Activated CD4-positive, alpha-beta T cell treated with anti-CD3 and anti-CD28 coated beads, Interleukin-2, Interleukin-4, amounts not matched to agents 100 ng/mL and 50 ng/mL, durations not matched to agents 16 hours and 8 hours (primary cell): ENCODE data around the gene CASQ2.

Experiments
- DNase-seq: peaks from one replicate; pipeline ENCODE4 v3.0.0-alpha.2; 2020; ENCODE audit warnings: low spot score

The CASQ2 gene

DNA sequence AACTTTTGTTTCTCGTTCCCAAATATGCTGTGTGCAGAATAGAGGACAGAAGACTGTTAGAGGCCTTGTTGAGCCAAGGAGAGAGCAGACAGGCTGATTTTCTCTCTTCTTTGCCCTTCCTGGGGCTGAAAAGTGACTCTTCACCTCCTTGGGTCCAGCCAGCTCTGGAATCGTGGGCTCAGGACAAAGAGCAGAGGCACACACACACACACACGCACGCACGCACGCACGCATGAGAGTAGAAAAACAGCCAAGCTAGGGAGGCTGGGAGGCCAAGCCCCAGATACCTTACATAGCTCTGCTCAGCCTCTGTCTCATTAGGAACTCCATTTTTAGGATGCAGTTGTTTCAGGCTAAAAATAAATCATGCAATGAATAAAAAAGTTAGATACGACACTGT, at the start of gene CASQ2:
TSS of gene CASQ2 (minus strand) at position 166 of the 400 bp plus-strand sequence. CDS start 173 bp downstream, outside the sequence.
- DNase-seq: no peak

- no peak for DNase-seq
These were observed 47.2 kb upstream of the CASQ2 start for GRCh38 chr1:115815694-115816093.

- DNase-seq: no peak
These were observed 46.3 kb upstream of the CASQ2 start for GRCh38 chr1:115814685-115815398.

GRCh38 chr1:115813727-115814126, 45.2 kb upstream of the CASQ2 start:
- DNase-seq: no peak

DNA sequence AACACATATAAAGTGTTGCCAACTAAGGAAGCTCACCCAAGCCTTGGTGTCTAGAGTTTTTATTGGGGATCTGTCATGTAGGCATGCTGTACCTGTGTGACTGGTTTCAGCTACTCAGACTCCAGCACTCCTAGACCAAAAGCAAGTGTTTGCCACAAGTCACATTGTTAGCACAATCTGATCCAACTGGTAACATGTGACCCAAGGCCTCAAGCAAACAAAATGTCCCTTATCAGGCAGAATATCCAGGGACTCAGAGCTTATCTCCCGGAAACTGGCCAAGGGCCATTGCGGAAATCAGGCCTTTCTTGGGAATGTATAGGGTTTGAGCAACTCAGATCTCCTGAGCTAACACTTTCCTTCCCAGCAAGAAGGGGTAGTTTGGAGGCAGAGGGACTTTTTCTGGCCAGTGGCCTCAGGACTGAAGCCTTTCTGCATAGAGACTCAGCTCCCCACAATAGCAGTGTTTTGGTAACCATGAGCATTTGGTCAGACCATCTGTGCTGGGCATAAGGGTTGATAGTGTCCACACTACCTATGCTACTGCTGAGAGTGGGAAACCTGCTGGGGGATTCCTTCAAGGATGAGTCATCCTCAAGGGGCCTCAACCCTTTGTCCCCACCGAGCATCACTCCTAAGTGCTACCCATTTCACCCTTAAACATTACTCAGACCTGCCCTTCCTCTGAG, 42.8 kb upstream of the CASQ2 start:
- DNase-seq: no peak

GRCh38 chr1:115810609-115811008, 42.1 kb upstream of the CASQ2 start:
- no peak for DNase-seq

DNA sequence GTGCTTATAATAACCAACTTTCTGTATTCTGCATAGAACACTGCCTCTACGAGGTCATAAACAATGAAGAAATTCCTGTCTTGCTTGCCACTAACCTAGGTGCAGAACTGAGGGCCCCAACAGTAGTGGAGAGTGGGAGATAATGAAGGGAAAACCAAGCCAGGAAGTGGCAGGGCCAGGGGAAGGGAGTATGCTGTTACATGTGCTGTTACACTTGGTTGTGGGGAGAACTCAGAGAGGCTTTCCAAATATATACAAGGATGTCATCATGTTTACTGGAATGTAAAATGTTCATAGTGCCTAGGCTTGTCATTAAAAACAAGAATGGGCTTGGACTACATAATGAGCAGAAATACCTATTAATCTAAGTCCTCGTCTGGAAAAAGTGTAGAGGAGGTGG, 41.3 kb upstream of the CASQ2 start:
- DNase-seq: no peak

DNA sequence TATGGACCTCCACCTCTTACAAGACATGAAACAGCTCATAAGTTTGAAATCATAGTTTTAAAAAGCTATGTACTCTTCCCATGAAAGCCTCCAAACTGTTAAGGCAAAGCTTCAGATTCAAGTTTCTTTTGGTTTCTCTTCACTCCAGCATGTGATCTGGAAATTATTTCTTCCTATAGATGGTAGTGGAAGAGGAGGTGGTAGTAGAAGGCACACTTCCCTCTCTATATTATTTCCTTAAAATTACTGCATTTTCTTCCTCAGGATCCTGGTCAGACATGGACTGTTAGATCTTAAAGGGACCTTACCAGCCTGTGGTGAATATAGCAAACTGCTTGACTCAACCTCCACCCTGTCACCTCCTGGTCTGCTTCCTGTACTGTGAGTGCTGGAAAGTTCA, 40.6 kb upstream of the CASQ2 start:
- DNase-seq: no peak

- DNase-seq: peak; percentile 50
These were observed 39.2 kb upstream of the CASQ2 start for GRCh38 chr1:115807723-115808122.

- no peak for DNase-seq
These were observed 37.1 kb upstream of the CASQ2 start for GRCh38 chr1:115805597-115805996.

DNA sequence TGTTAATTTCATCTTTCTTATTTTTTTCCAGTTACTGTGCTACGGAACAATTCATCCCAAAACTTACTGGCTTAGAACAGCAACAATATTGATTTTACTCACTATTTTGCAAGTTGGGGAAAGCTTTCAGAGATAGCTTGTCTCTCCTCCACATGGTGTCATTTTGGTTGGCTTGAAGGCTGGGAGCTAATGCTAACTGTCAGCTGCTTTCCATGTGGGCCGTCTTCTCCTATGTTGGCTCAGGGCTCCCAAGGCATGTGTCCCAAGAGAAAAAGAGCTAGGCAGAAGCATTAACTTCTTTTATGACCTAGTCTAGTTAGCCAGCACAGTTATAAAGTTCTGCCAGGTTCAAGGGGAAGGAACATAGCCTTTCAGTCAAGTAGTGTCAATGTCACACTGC, 33.9 kb upstream of the CASQ2 start:
- no peak for DNase-seq

GRCh38 chr1:115797486-115797885, 29.0 kb upstream of the CASQ2 start:
- no peak for DNase-seq

GRCh38 chr1:115796897-115797296, 28.4 kb upstream of the CASQ2 start:
- DNase-seq: no peak

GRCh38 chr1:115796036-115796435, 27.5 kb upstream of the CASQ2 start:
- no peak for DNase-seq

DNA sequence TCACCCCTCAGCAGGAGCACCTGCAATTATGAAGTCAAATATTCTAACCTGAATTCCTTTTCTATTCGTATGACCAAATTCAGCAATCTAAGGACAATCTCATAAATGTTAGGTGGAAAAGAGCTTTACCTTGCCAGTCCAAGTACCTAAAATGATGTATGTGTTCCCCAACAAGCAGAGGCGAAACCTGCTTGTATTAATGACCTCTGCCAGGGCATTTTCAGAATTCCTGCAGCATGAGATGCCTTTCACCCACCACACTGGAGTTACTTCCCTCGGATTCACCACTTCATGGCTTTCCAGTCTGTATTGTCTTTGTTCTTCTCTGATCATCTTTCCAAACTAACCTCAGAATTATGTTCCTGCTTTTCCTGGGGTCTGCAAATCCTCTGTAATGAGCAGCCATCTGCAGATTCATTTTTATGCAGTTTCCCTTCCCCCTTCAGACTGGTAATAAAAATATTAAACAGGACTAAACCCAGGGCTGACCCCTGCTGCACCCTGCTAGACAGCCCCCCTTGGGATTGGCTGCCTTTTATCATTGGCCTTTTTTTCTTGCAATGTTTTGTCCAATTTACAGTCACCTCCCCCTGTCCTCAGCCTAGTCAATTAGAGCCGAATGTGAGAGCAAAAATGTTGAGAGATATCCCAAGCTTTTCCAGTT, 26.6 kb upstream of the CASQ2 start:
- no peak for DNase-seq

GRCh38 chr1:115793162-115793561, 24.6 kb upstream of the CASQ2 start:
- no peak for DNase-seq

GRCh38 chr1:115791816-115792215, 23.3 kb upstream of the CASQ2 start:
- no peak for DNase-seq

DNA sequence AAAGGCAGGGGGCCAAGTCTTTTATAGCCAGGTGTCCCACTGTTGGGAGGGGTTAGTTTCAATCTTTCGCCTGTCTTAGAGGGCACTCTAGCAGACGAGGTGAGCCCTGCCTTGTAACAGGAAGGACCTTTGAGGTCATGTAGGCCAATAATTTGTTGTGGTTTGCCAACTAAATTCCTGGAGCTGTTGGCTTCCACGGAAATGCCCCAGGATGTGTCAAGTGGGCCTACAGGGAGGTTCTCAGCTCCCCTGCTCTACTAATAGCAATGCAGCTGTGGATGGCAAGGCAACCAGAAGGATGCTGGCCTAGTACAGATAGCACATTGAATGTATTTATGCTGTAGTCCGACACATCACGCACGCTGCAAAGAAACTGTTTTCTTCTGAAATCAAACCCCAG, 22.3 kb upstream of the CASQ2 start:
- no peak for DNase-seq

- DNase-seq: no peak
These were observed 21.8 kb upstream of the CASQ2 start for GRCh38 chr1:115790356-115790755.

DNA sequence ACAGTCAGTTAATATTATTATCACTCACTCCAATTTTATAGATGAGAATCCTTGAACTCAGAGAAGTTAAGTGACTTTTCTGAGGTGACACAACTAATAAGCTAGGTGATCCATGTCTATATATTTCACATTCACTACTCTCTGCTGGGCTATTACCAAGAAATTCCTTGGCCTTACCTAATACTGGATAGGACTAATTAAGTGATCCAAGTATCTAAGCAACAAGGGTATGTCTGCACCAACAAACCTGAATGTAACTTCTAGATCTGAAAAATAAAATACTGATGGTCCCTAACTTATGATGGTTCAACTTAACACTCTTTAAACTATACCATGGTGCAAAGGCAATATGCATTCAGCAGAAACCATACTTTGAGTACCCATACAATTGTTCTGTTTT, 14.8 kb upstream of the CASQ2 start:
- no peak for DNase-seq

- DNase-seq: no peak
These were observed 14.2 kb upstream of the CASQ2 start for GRCh38 chr1:115782571-115783281.

DNA sequence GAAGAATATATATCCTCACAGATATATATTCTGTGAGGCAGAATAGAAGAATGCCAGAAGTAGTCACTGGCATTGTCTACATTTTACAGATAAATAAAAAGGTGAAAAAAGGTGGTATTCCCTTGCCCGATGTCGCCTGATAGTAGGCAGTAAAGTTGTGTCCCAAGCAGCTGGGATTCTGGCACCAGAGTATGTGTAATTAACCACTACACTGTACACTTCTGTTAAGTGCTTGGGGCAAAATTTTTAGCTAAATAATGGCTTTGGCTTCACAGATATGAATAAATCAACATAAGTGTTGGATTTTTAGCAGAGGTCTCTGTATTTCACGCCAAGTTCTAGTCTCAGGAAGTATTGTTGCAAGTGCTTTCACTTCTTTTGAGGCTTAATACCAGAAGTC, 13.3 kb upstream of the CASQ2 start:
- no peak for DNase-seq

GRCh38 chr1:115781343-115781742, 12.8 kb upstream of the CASQ2 start:
- no peak for DNase-seq
